Prostate gland (tissue), 2 donors: ENCODE measurements around the gene HOXA5.

Experiments
- CTCF ChIP-seq, 4 experiments: fragments of 200-600 bp in 2 of 4; fragments of 450-650 bp in 2 of 4; sonication (generic) in 2 of 4; IDR thresholded peaks; 1 replicate in 3 of 4; 2 replicates in 1 of 4; pipeline ENCODE4 v1.5.1; 2016 to 2019; ENCODE audit warnings: antibody characterized with exemption in 4 of 4, mild to moderate bottlenecking in 2 of 4, moderate library complexity in 2 of 4
- POLR2AphosphoS5 ChIP-seq: sonication (generic); formaldehyde crosslinking; IDR thresholded peaks from one replicate; pipeline ENCODE4 v1.6.1; 2017; ENCODE audit warnings: antibody characterized with exemption

DNA sequence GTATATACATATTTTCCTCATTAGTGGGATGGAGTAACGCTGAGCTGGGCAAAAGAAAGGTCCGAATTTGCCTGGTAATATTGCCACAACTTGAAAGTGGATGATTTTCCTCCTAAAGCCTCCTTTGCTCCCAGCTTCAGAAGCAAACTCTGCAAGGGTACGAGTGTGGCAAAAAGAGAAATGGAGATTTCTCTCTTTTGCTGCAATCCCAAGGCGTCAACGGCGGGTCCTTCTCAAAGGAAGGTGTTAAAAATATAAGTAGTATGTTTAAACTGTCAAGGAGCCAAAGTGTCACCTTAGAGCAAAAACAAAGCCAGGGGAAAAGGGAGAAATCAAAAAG, 28.6 kb downstream of the HOXA5 start:
- TF ChIP-seq CTCF (IDR thresholded peaks at IDR 0.05) (no peak), POLR2AphosphoS5 (no peak)
